Measurements from ENCODE around the gene ZNF385A.

The ZNF385A gene

GRCh38 chr12:54349036-54349435 lies 35.5 kb downstream of the ZNF385A start:
- Histone ChIP-seq H3K27ac (no peak overlapping the region), H3K4me3 (no peak overlapping the region), H3K4me1 (peaks cover 0 to 22% (median 15%) of the 10 kb centered on the region in 4 donors), H3K9me3 (no peaks in the 10 kb centered on the region), H3K27me3 (no peaks in the 10 kb centered on the region), H3K36me3 (peaks cover 64 to 76% (median 72%) of the 10 kb centered on the region in 3 donors)
- no peak for DNase-seq
- intact Hi-C loops (cut with DNase I; ENCODE audit: low total_unique reads): loop anchor here (5.0 kb wide), 1 partner anchor 102 kb away; no protein-coding TSS in a partner anchor
- no peak for TF ChIP-seq CTCF (IDR thresholded peaks at IDR 0.05)

- H3K27ac ChIP-seq: no peak overlapping the region
- no peaks in the 10 kb centered on the region for H3K9me3 ChIP-seq
- H3K36me3 ChIP-seq: peaks cover 44 to 61% (median 52%) of the 10 kb centered on the region in 3 donors
- H3K4me3 ChIP-seq: no peak overlapping the region
- no peak for DNase-seq
- no peaks in the 10 kb centered on the region for H3K27me3 ChIP-seq
- no peak for TF ChIP-seq CTCF (IDR thresholded peaks at IDR 0.05)
- H3K4me1 ChIP-seq: peaks cover 0 to 31% (median 20%) of the 10 kb centered on the region in 4 donors
- intact Hi-C loops (cut with DNase I; ENCODE audit: low total_unique reads): no loop called here
Observed at GRCh38 chr12:54341378-54342300, 42.9 kb downstream of the ZNF385A start.

GRCh38 chr12:54340846-54341245 lies 43.7 kb downstream of the ZNF385A start:
- no peaks in the 10 kb centered on the region for H3K9me3 ChIP-seq
- no peak overlapping the region for H3K4me3 ChIP-seq
- H3K4me1 ChIP-seq: peaks cover 0 to 33% (median 20%) of the 10 kb centered on the region in 4 donors
- no peak overlapping the region for H3K27ac ChIP-seq
- H3K36me3 ChIP-seq: peaks cover 37 to 53% (median 44%) of the 10 kb centered on the region in 3 donors
- H3K27me3 ChIP-seq: no peaks in the 10 kb centered on the region
- intact Hi-C loops (cut with DNase I; ENCODE audit: low total_unique reads): no loop called here
- DNase-seq: no peak
- TF ChIP-seq CTCF (IDR thresholded peaks at IDR 0.05): no peak

GRCh38 chr12:54338698-54339296 lies 45.7 kb downstream of the ZNF385A start:
- Histone ChIP-seq H3K4me3 (no peak overlapping the region), H3K4me1 (peaks cover 0 to 37% (median 20%) of the 10 kb centered on the region in 4 donors), H3K36me3 (peaks cover 19 to 33% (median 25%) of the 10 kb centered on the region in 3 donors), H3K27ac (peak overlapping the region in 1 of 2 donors; percentile 12), H3K27me3 (no peaks in the 10 kb centered on the region), H3K9me3 (no peaks in the 10 kb centered on the region)
- no peak for DNase-seq
- intact Hi-C loops (cut with DNase I; ENCODE audit: low total_unique reads): loop anchor here (10.0 kb wide), 1 partner anchor 874 kb away; no protein-coding TSS in a partner anchor
- TF ChIP-seq CTCF (IDR thresholded peaks at IDR 0.05): no peak

GRCh38 chr12:54337854-54338650 lies 46.5 kb downstream of the ZNF385A start:
- Histone ChIP-seq H3K4me1 (peaks cover 0 to 37% (median 20%) of the 10 kb centered on the region in 4 donors), H3K27me3 (no peaks in the 10 kb centered on the region), H3K9me3 (no peaks in the 10 kb centered on the region), H3K4me3 (no peak overlapping the region), H3K27ac (peak overlapping the region; percentile 12 to 21), H3K36me3 (peaks cover 11 to 26% (median 17%) of the 10 kb centered on the region in 3 donors)
- intact Hi-C loops (cut with DNase I; ENCODE audit: low total_unique reads): loop anchor here (10.0 kb wide), 1 partner anchor 873 kb away; no protein-coding TSS in a partner anchor
- TF ChIP-seq CTCF (IDR thresholded peaks at IDR 0.05): no peak
- DNase-seq: no peak
